ENCODE results near the gene ATIC. TPM values are rescaled to one million over a fixed set of nuclear protein-coding genes. Genes with fewer than 3 reads are reported as not detected.

ATIC gene
- total and polyA plus RNA-seq, 2 of the 8 experiments (the other 6 are each of a cell fraction or from before 2014, with no cell fraction given): 139 to 319 TPM

DNA sequence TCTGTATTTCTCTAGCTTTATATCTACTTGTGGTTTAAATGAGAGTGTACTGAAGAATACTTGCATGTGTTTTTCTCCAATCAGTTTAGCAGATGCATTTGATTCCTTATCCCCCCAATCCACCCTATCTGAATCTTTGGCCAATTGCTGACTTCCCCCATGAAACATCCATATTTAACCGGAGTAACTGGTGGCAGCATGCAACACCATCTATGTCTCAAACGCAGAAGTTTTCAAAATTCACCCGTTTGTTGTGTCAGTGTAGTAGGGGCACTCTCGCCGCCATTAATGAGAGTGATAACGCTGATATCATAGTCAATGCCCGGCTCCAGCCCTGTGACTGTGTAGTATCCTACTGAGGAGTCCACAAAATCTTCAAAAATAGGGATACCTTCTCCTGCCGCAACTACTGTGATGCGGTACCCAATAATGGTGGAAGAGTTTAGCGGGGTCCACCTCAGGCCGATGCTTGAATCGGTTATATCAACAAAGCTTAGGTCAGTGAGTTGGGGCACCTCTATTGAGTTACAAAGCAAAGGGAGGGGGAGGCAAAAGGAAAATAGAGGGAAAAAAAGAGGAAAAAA, 80.9 kb downstream of the ATIC start:
- no peak overlapping the region for H3K4ac ChIP-seq (replicated peaks; ENCODE audit: insufficient read length, low read depth, low read length)
- peaks cover 2 to 26% (median 10%) of the 10 kb centered on the region in 4 experiments; a peak in 3 of 8 replicates for H3K36me3 ChIP-seq (ENCODE audit: control insufficient read depth in 2 of 4, insufficient read depth in 4 of 4, low read length in 3 of 4)
- H3K56ac ChIP-seq (replicated peaks; ENCODE audit: insufficient read length, low read depth, low read length): no peak overlapping the region
- H2BK5ac ChIP-seq (ENCODE audit: low read depth, low read length): no peak overlapping the region
- no peak overlapping the region for H3K27ac ChIP-seq (ENCODE audit: low read depth, low read length)
- H3K14ac ChIP-seq (ENCODE audit: insufficient read length): no peak overlapping the region
- no peak overlapping the region for H2AK5ac ChIP-seq (ENCODE audit: low read depth, low read length)
- no peak for TF ChIP-seq MAFK (IDR thresholded peaks at IDR 0.05; ENCODE audit: low read depth, low read length)
- no peak for TF ChIP-seq RBBP5 (IDR thresholded peaks at IDR 0.05; ENCODE audit: borderline replicate concordance, low read depth, low read length)
- TF ChIP-seq POU5F1 (IDR thresholded peaks at IDR 0.05; ENCODE audit: low read depth, low read length): no peak
- no peak for TF ChIP-seq TAF1 (IDR thresholded peaks at IDR 0.05; ENCODE audit: low read depth, low read length)
- TF ChIP-seq POLR2AphosphoS5 (IDR thresholded peaks at IDR 0.05; ENCODE audit: low read depth, low read length): no peak
- no peak for TF ChIP-seq CHD2 (IDR thresholded peaks at IDR 0.05; ENCODE audit: low read length)
- TF ChIP-seq SP1 (IDR thresholded peaks at IDR 0.05; ENCODE audit: low read depth, low read length): no peak
- no peak for TF ChIP-seq SIRT6 (IDR thresholded peaks at IDR 0.05; ENCODE audit: low read length)
- TF ChIP-seq JUN (IDR thresholded peaks at IDR 0.05; ENCODE audit: low read depth, low read length): no peak
- TF ChIP-seq, protein P1, sequence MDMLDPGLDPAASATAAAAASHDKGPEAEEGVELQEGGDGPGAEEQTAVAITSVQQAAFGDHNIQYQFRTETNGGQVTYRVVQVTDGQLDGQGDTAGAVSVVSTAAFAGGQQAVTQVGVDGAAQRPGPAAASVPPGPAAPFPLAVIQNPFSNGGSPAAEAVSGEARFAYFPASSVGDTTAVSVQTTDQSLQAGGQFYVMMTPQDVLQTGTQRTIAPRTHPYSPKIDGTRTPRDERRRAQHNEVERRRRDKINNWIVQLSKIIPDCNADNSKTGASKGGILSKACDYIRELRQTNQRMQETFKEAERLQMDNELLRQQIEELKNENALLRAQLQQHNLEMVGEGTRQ (IDR thresholded peaks at IDR 0.05; ENCODE audit: low read length): no peak
- H3K9me3 ChIP-seq (ENCODE audit: insufficient read depth in 2 of 2, low read depth in 1 of 2, low read length in 1 of 2): no peaks in the 10 kb centered on the region
- H2BK120ac ChIP-seq (replicated peaks; ENCODE audit: low read depth, low read length): no peak overlapping the region
- H3K23me2 ChIP-seq (ENCODE audit: low read depth, low read length): no peaks in the 10 kb centered on the region
- no peak overlapping the region for H3K9ac ChIP-seq (replicated peaks in 1 of 4; ENCODE audit: extremely low read depth in 1 of 4, low read depth in 3 of 4, low read length in 3 of 4)
- no peak overlapping the region for H2AFZ ChIP-seq (ENCODE audit: low read length)
- DNase-seq (ENCODE audit: low read depth in 1 of 2, low spot score in 2 of 2) (no peak), FAIRE-seq (no peak)
- peaks cover 2 to 6% (median 4%) of the 10 kb centered on the region in 4 experiments; a peak in 4 of 7 replicates for H3K4me1 ChIP-seq (replicated peaks in 1 of 4; ENCODE audit: control insufficient read depth in 3 of 4, insufficient read depth in 4 of 4, low read length in 3 of 4)
- no peaks in the 10 kb centered on the region for H3K79me2 ChIP-seq (ENCODE audit: control insufficient read depth in 1 of 2, insufficient read depth in 2 of 2, low read length in 2 of 2)
- H2BK12ac ChIP-seq (ENCODE audit: low read depth, low read length): no peak overlapping the region
- no peaks in the 10 kb centered on the region for H3K27me3 ChIP-seq (replicated peaks in 1 of 4; ENCODE audit: control insufficient read depth in 3 of 4, extremely low read depth in 1 of 4, insufficient read depth in 3 of 4, low read length in 3 of 4)
- no peaks in the 10 kb centered on the region for H4K20me1 ChIP-seq (replicated peaks in 1 of 2; ENCODE audit: control insufficient read depth in 1 of 2, insufficient read depth in 2 of 2, low read length in 2 of 2)
- no peak overlapping the region for H3K18ac ChIP-seq (ENCODE audit: extremely low read depth, low read length)
- no peaks in the 10 kb centered on the region for H3K79me1 ChIP-seq (ENCODE audit: low read depth, low read length)
- 96% methylated on average over 11 of the region's 12 CpGs; no CpG with 5 or more reads in 1 of the 2 experiments for WGBS, 2 experiments (ENCODE audit: extremely low coverage in 1 of 2, insufficient coverage in 1 of 2, insufficient read length in 1 of 2, insufficient replicate concordance in 2 of 2, low coverage in 1 of 2, low lambda C conversion rate in 2 of 2, missing lambda C conversion rate in 1 of 2)
- no peak overlapping the region for H4K91ac ChIP-seq (replicated peaks; ENCODE audit: insufficient read length, low read length)
- ChIA-PET POLR2A (ENCODE audit: partially characterized antibody) (no interaction called here), CTCF (ENCODE audit: partially characterized antibody) (no interaction called here)
- H3K4me3 ChIP-seq (ENCODE audit: extremely low read depth in 1 of 4, insufficient read depth in 2 of 4, low read depth in 3 of 4, low read length in 4 of 4): no peak overlapping the region
- H4K8ac ChIP-seq (ENCODE audit: extremely low read depth, insufficient read depth, low read length): no peak overlapping the region; the same call in 1 of the 2 replicates
- no peak overlapping the region for H2BK15ac ChIP-seq (ENCODE audit: low read length)
- H2BK20ac ChIP-seq (ENCODE audit: low read length): no peak overlapping the region
- H4K5ac ChIP-seq (ENCODE audit: insufficient read length, low read depth, low read length): no peak overlapping the region
- H3K4me2 ChIP-seq (ENCODE audit: insufficient read depth in 1 of 2, low read depth in 2 of 2, low read length in 2 of 2): no peak overlapping the region
- no peak overlapping the region for H3K23ac ChIP-seq (ENCODE audit: insufficient read length)
